ENCODE data around the gene ZNF546. TPM values are rescaled to one million over a fixed set of nuclear protein-coding genes. Genes with fewer than 3 reads are reported as not detected.

Gene ZNF546
- total RNA-seq, 4 donors from 2014 or later: 3.1 to 11.1 (median 8.1) TPM

- TF ChIP-seq CTCF (IDR thresholded peaks at IDR 0.05; ENCODE audit: low read depth): no peak
These were observed 2.5 kb upstream of the ZNF546 start for GRCh38 chr19:39994361-39994760.

- TF ChIP-seq CTCF (IDR thresholded peaks at IDR 0.05; ENCODE audit: low read depth): no peak
These were observed 1.1 kb upstream of the ZNF546 start for GRCh38 chr19:39995794-39996193.

GRCh38 chr19:39996218-39996810, 546 bp upstream of the ZNF546 start:
- no peak for TF ChIP-seq CTCF (IDR thresholded peaks at IDR 0.05; ENCODE audit: low read depth)

- no peak for TF ChIP-seq CTCF (IDR thresholded peaks at IDR 0.05; ENCODE audit: low read depth)
These were observed 867 bp downstream of the ZNF546 start for GRCh38 chr19:39997638-39998216.

GRCh38 chr19:39998501-39998900, 1.6 kb downstream of the ZNF546 start:
- no peak for TF ChIP-seq CTCF (IDR thresholded peaks at IDR 0.05; ENCODE audit: low read depth)

GRCh38 chr19:40005691-40006272, 8.9 kb downstream of the ZNF546 start:
- TF ChIP-seq CTCF (IDR thresholded peaks at IDR 0.05; ENCODE audit: low read depth): no peak

GRCh38 chr19:40006273-40006691, 9.4 kb downstream of the ZNF546 start:
- no peak for TF ChIP-seq CTCF (IDR thresholded peaks at IDR 0.05; ENCODE audit: low read depth)
